HG03442 (cell line): ENCODE measurements around the gene SPTBN1.
A peak's percentile ranks its signal among the peaks of the same experiment; 100 is the strongest.
"Not testable (repeated sequence)": the region's sequence is repeated elsewhere in the genome, so short reads cannot be mapped to it uniquely, and the experiment has no call there.

Source experiments
- ATAC-seq: cut with Tn5 transposase; IDR thresholded peaks from one replicate; pipeline ENCODE4 v1.9.1; 2021; ENCODE audit warnings: mild to moderate bottlenecking, moderate library complexity; ENCODE audit not compliant: unreplicated experiment

The SPTBN1 gene

GRCh38 chr2:54499661-54500060 lies 43.5 kb downstream of the SPTBN1 start:
- no peak for ATAC-seq

- no peak for ATAC-seq
Observed at GRCh38 chr2:54500404-54501205, 44.5 kb downstream of the SPTBN1 start.

GRCh38 chr2:54502731-54503130 lies 46.6 kb downstream of the SPTBN1 start:
- no peak for ATAC-seq

GRCh38 chr2:54503192-54503591 lies 47.1 kb downstream of the SPTBN1 start:
- peak; percentile 61 for ATAC-seq

- no peak for ATAC-seq
Observed at GRCh38 chr2:54503828-54504227, 47.7 kb downstream of the SPTBN1 start.

- ATAC-seq: no peak
Observed at GRCh38 chr2:54504866-54505265, 48.7 kb downstream of the SPTBN1 start.

- no peak for ATAC-seq
Observed at GRCh38 chr2:54508541-54508940, 52.4 kb downstream of the SPTBN1 start.

GRCh38 chr2:54509043-54509442 lies 52.9 kb downstream of the SPTBN1 start:
- not testable (repeated sequence) for ATAC-seq

- no peak for ATAC-seq
Observed at GRCh38 chr2:54510916-54511315, 54.8 kb downstream of the SPTBN1 start.

GRCh38 chr2:54512183-54512582 lies 56.1 kb downstream of the SPTBN1 start:
- no peak for ATAC-seq

GRCh38 chr2:54512663-54513362 lies 56.7 kb downstream of the SPTBN1 start:
- ATAC-seq: no peak

- ATAC-seq: no peak
Observed at GRCh38 chr2:54513363-54513715, 57.2 kb downstream of the SPTBN1 start.

GRCh38 chr2:54514822-54515569 lies 58.9 kb downstream of the SPTBN1 start:
- no peak for ATAC-seq

- no peak for ATAC-seq
Observed at GRCh38 chr2:54516842-54517241, 60.7 kb downstream of the SPTBN1 start.

GRCh38 chr2:54518016-54518415 lies 61.9 kb downstream of the SPTBN1 start:
- ATAC-seq: not testable (repeated sequence)

- ATAC-seq: no peak
Observed at GRCh38 chr2:54518430-54518829, 62.3 kb downstream of the SPTBN1 start.

GRCh38 chr2:54519841-54520459 lies 63.8 kb downstream of the SPTBN1 start:
- ATAC-seq: no peak

- no peak for ATAC-seq
Observed at GRCh38 chr2:54520687-54521086, 64.6 kb downstream of the SPTBN1 start.

- ATAC-seq: peak; percentile 63
Observed at GRCh38 chr2:54522624-54523281, 66.6 kb downstream of the SPTBN1 start.

- ATAC-seq: no peak
Observed at GRCh38 chr2:54523324-54523959, 67.3 kb downstream of the SPTBN1 start.
